Panc1 (cell line): ENCODE measurements around the gene SLC4A5. TPM values are rescaled to one million over a fixed set of nuclear protein-coding genes. Genes with fewer than 3 reads are reported as not detected.

Source experiments
- ATAC-seq: fragments of 200-7000 bp; cut with Tn5 transposase; 2 replicates; pipeline ENCODE4 v1.9.1; 2020; ENCODE audit warnings: mild to moderate bottlenecking, moderate library complexity
- BruUV-seq: library from RNA; stranded (reverse); fragments of 400-500 nt; replicated peaks from 2 replicates; lab custom pipeline; 2021; lab: Mats Ljungman, UMichigan
- CTCF ChIA-PET: fragments of 300-600 bp; sonication (Branson Sonifier 250); formaldehyde crosslinking; loops from one replicate; lab custom pipeline; 2022; ENCODE audit warnings: antibody characterized with exemption; lab: Charles Lee
- POLR2A ChIA-PET: fragments of 300-600 bp; sonication (Branson Sonifier 250); formaldehyde crosslinking; loops from one replicate; lab custom pipeline; 2022; ENCODE audit warnings: antibody characterized with exemption; lab: Charles Lee
- DNase-seq: peaks from one replicate; pipeline ENCODE4 v3.0.0-alpha.2; 2010; ENCODE audit warnings: low read depth, low spot score
- H3K27ac ChIP-seq: 2 replicates; pipeline ENCODE4 v1.5.1; 2011; ENCODE audit warnings: mild to moderate bottlenecking, low read length, inconsistent platforms
- H3K27me3 ChIP-seq: fragments of 200-500 bp; sonication (Bioruptor generic); 2 replicates; pipeline ENCODE4 v1.6.0; 2014; ENCODE audit warnings: low read length, inconsistent platforms; ENCODE audit not compliant: control insufficient read depth, insufficient read depth
- H3K36me3 ChIP-seq: fragments of 200-500 bp; sonication (Bioruptor generic); 2 replicates; pipeline ENCODE4 v1.5.1; 2014; ENCODE audit warnings: inconsistent platforms, mild to moderate bottlenecking, low read length, moderate library complexity; ENCODE audit not compliant: control insufficient read depth, insufficient read depth
- H3K4me1 ChIP-seq: 2 replicates; pipeline ENCODE4 v1.5.1; 2011; ENCODE audit warnings: inconsistent platforms, mild to moderate bottlenecking, low read length, moderate library complexity; ENCODE audit not compliant: control insufficient read depth, insufficient read depth
- H3K4me3 ChIP-seq, 2 experiments: 2 replicates each; pipeline ENCODE4 v1.5.1; 2011 to 2012; ENCODE audit warnings: low read depth in 2 of 2, low read length in 2 of 2, mild to moderate bottlenecking in 2 of 2, inconsistent platforms in 1 of 2, moderate library complexity in 1 of 2
- H3K9me3 ChIP-seq: fragments of 200-500 bp; sonication (Bioruptor generic); 2 replicates; pipeline ENCODE4 v1.5.1; 2014; ENCODE audit warnings: low read depth, mild to moderate bottlenecking, inconsistent platforms, low read length, moderate library complexity; ENCODE audit not compliant: control insufficient read depth, insufficient read depth
- POLR2AphosphoS5 ChIP-seq: IDR thresholded peaks from 2 replicates; pipeline ENCODE4 v1.6.1; 2012; ENCODE audit warnings: mild to moderate bottlenecking, low read depth, low read length, moderate library complexity
- REST ChIP-seq, 2 experiments: IDR thresholded peaks; 2 replicates each; pipeline ENCODE4 v1.6.1; 2011 to 2012; ENCODE audit warnings: low read depth in 2 of 2, control low read depth in 1 of 2, low read length in 1 of 2, mild to moderate bottlenecking in 1 of 2, moderate library complexity in 1 of 2; ENCODE audit not compliant: insufficient read depth in 1 of 2
- SIN3A ChIP-seq: IDR thresholded peaks from 2 replicates; pipeline ENCODE4 v1.6.1; 2012; ENCODE audit warnings: low read depth, mild to moderate bottlenecking, low read length, moderate library complexity, borderline replicate concordance; ENCODE audit not compliant: insufficient read depth
- TCF7L2 ChIP-seq: IDR thresholded peaks from 2 replicates; pipeline ENCODE4 v1.6.1; 2011; ENCODE audit warnings: mild to moderate bottlenecking, low read depth, low read length, inconsistent platforms
- in situ Hi-C: cut with HindIII; loops from 2 replicates; pipeline ENCODE4 v1.10.0; 2016; ENCODE audit warnings: low sequenced_read_pairs, low pct_unique_long_range_greater_than_20kb
- intact Hi-C: fragments of 100-400 bp; cut with micrococcal nuclease; formaldehyde crosslinking; loops from one replicate; pipeline ENCODE4 v1.10.0; 2022; ENCODE audit not compliant: unreplicated experiment
- total RNA-seq: library from RNA; stranded (reverse); gene quantifications from one replicate; pipeline ENCODE4 v1.2.1, GENCODE V29; 2021; ENCODE audit not compliant: unreplicated experiment
- TF ChIP-seq, protein P1 (sequence below): fragments of 450-650 bp; IDR thresholded peaks from 2 replicates; pipeline ENCODE4 v1.5.1; 2017; ENCODE audit warnings: mild to moderate bottlenecking

SLC4A5 gene
- total RNA-seq, 1 experiment from 2014 or later: 1.2 TPM

- peaks cover 60% of the 10 kb centered on the region for H3K4me1 ChIP-seq
- ATAC-seq (no peak), DNase-seq (no peak)
- H3K4me3 ChIP-seq: no peak overlapping the region
- ChIA-PET CTCF (no interaction called here), POLR2A (no interaction called here)
- no peaks in the 10 kb centered on the region for H3K9me3 ChIP-seq
- BruUV-seq: no TSS peak
- H3K27ac ChIP-seq: peak overlapping the region; percentile 55
- in situ Hi-C loops (no loop called here), intact Hi-C loops (no loop called here)
- no peaks in the 10 kb centered on the region for H3K27me3 ChIP-seq
- H3K36me3 ChIP-seq: peaks cover 22% of the 10 kb centered on the region
- TF ChIP-seq, protein P1, sequence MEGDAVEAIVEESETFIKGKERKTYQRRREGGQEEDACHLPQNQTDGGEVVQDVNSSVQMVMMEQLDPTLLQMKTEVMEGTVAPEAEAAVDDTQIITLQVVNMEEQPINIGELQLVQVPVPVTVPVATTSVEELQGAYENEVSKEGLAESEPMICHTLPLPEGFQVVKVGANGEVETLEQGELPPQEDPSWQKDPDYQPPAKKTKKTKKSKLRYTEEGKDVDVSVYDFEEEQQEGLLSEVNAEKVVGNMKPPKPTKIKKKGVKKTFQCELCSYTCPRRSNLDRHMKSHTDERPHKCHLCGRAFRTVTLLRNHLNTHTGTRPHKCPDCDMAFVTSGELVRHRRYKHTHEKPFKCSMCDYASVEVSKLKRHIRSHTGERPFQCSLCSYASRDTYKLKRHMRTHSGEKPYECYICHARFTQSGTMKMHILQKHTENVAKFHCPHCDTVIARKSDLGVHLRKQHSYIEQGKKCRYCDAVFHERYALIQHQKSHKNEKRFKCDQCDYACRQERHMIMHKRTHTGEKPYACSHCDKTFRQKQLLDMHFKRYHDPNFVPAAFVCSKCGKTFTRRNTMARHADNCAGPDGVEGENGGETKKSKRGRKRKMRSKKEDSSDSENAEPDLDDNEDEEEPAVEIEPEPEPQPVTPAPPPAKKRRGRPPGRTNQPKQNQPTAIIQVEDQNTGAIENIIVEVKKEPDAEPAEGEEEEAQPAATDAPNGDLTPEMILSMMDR: no peak
- no peak for TF ChIP-seq TCF7L2
- 0 out of 2 replicates have a peak, but pooled peaks have one; percentile 24 for TF ChIP-seq POLR2AphosphoS5
- TF ChIP-seq SIN3A: no peak
These were observed 137.0 kb downstream of the SLC4A5 start for GRCh38 chr2:74206180-74206688.

- in situ Hi-C loops (no loop called here), intact Hi-C loops (no loop called here)
- POLR2A ChIA-PET: no interaction called here
- H3K9me3 ChIP-seq: no peaks in the 10 kb centered on the region
- no peaks in the 10 kb centered on the region for H3K27me3 ChIP-seq
- H3K36me3 ChIP-seq: peaks cover 19% of the 10 kb centered on the region
- DNase-seq (no peak), ATAC-seq (peak; percentile 32; the same call in 1 of the 2 replicates)
- H3K4me1 ChIP-seq: peaks cover 63% of the 10 kb centered on the region
- CTCF ChIA-PET: no interaction called here
- TF ChIP-seq POLR2AphosphoS5 (no peak), TCF7L2 (no peak), SIN3A (no peak), REST (IDR thresholded peaks at IDR 0.05; ENCODE audit: insufficient read depth in 1 of 2, low read depth in 2 of 2, low read length in 1 of 2) (no peak)
- TF ChIP-seq, protein P1: no peak
- peak overlapping the region; percentile 55 for H3K27ac ChIP-seq
- H3K4me3 ChIP-seq: no peak overlapping the region
- BruUV-seq: no TSS peak
These were observed 137.6 kb downstream of the SLC4A5 start for GRCh38 chr2:74205596-74205995.
